Urothelium cell line (cell line): Measurements from ENCODE around the gene PRKN.

ENCODE experiments used
- DNase-seq: peaks from one replicate; pipeline ENCODE4 v3.0.0; 2011; ENCODE audit warnings: low spot score, mixed read lengths
- FAIRE-seq: peaks from 2 replicates; lab custom pipeline; 2011; peaks lifted over from hg19 to GRCh38; lab: Jason Lieb, UNC

Gene PRKN

GRCh38 chr6:162621246-162621645 lies 106.3 kb downstream of the PRKN start:
- DNase-seq (peak; percentile 81), FAIRE-seq (peak; percentile 86)

GRCh38 chr6:162620073-162620472 lies 107.5 kb downstream of the PRKN start:
- FAIRE-seq (no peak), DNase-seq (no peak)

- DNase-seq (no peak), FAIRE-seq (no peak)
Measured at GRCh38 chr6:162618448-162619002, 109.0 kb downstream of the PRKN start.

GRCh38 chr6:162615016-162615705 lies 112.4 kb downstream of the PRKN start:
- FAIRE-seq (no peak), DNase-seq (no peak)

GRCh38 chr6:162613310-162613709 lies 114.3 kb downstream of the PRKN start:
- FAIRE-seq (no peak), DNase-seq (no peak)

GRCh38 chr6:162612613-162613012 lies 115.0 kb downstream of the PRKN start:
- no peak for FAIRE-seq

GRCh38 chr6:162610351-162610750 lies 117.2 kb downstream of the PRKN start:
- FAIRE-seq, result no peak
- DNase-seq, result no peak

More at GRCh38 chr6:162612613-162613012, 115.0 kb downstream of the PRKN start:
- DNase-seq, result no peak

GRCh38 chr6:162605881-162606280 lies 121.7 kb downstream of the PRKN start:
- no peak for FAIRE-seq
- DNase-seq, result no peak

- no peak for FAIRE-seq
- no peak for DNase-seq
Measured at GRCh38 chr6:162603231-162604015, 124.1 kb downstream of the PRKN start.

GRCh38 chr6:162602759-162603158 lies 124.8 kb downstream of the PRKN start:
- DNase-seq (no peak), FAIRE-seq (no peak)

- DNase-seq (no peak), FAIRE-seq (no peak)
Measured at GRCh38 chr6:162596676-162597075, 130.9 kb downstream of the PRKN start.

- FAIRE-seq (no peak), DNase-seq (no peak)
Measured at GRCh38 chr6:162591517-162591916, 136.0 kb downstream of the PRKN start.

- FAIRE-seq, result no peak
- DNase-seq, result no peak
Measured at GRCh38 chr6:162581988-162582780, 145.4 kb downstream of the PRKN start.

- DNase-seq (no peak), FAIRE-seq (no peak)
Measured at GRCh38 chr6:162580619-162581018, 146.9 kb downstream of the PRKN start.

GRCh38 chr6:162576016-162576415 lies 151.6 kb downstream of the PRKN start:
- peak; percentile 16 for DNase-seq
- FAIRE-seq, result no peak

- DNase-seq (no peak), FAIRE-seq (no peak)
Measured at GRCh38 chr6:162572240-162572639, 155.3 kb downstream of the PRKN start.

- DNase-seq (no peak), FAIRE-seq (no peak)
Measured at GRCh38 chr6:162568266-162568665, 159.3 kb downstream of the PRKN start.

- DNase-seq (no peak), FAIRE-seq (no peak)
Measured at GRCh38 chr6:162562041-162562440, 165.5 kb downstream of the PRKN start.

GRCh38 chr6:162560891-162561290 lies 166.7 kb downstream of the PRKN start:
- DNase-seq, result no peak
- no peak for FAIRE-seq

GRCh38 chr6:162554531-162554930 lies 173.0 kb downstream of the PRKN start:
- FAIRE-seq (no peak), DNase-seq (no peak)

- no peak for FAIRE-seq
- DNase-seq, result no peak
Measured at GRCh38 chr6:162546905-162547304, 180.7 kb downstream of the PRKN start.
